NCI-H526 treated with DMSO at 0.1 percent for 48 hours (cell line): ENCODE data around the gene ANKMY1.
"Not testable (repeated sequence)": the region's sequence is repeated elsewhere in the genome, so short reads cannot be mapped to it uniquely, and the experiment has no call there.

ENCODE experiments used
- DNase-seq: peaks from one replicate; lab custom pipeline; 2025; lab: John Stamatoyannopoulos, UW

The ANKMY1 gene

GRCh38 chr2:240503375-240503774, 54.4 kb downstream of the ANKMY1 start:
- DNase-seq: no peak

GRCh38 chr2:240502430-240503121, 55.2 kb downstream of the ANKMY1 start:
- no peak for DNase-seq

DNA sequence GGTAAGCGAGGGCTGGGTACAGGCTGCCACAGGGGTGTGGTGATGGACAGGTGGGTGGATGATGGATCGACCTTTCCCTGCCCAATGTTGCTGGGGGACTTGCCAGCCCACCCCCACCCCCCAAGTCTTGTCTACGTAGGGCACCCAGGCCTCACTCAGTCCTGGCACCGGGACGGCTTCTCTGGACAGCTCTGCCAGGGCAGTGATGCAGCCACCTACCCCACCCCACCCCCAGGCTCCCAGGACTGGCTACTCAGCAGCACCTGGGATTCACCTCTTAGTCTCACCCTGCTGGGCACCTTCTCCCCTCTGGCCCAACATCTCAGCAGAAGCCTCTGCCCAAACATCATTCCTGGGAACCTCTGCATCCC, 55.7 kb downstream of the ANKMY1 start:
- no peak for DNase-seq

GRCh38 chr2:240501531-240501991, 56.2 kb downstream of the ANKMY1 start:
- no peak for DNase-seq

- no peak for DNase-seq
These were observed 57.0 kb downstream of the ANKMY1 start for GRCh38 chr2:240500561-240501423.

DNA sequence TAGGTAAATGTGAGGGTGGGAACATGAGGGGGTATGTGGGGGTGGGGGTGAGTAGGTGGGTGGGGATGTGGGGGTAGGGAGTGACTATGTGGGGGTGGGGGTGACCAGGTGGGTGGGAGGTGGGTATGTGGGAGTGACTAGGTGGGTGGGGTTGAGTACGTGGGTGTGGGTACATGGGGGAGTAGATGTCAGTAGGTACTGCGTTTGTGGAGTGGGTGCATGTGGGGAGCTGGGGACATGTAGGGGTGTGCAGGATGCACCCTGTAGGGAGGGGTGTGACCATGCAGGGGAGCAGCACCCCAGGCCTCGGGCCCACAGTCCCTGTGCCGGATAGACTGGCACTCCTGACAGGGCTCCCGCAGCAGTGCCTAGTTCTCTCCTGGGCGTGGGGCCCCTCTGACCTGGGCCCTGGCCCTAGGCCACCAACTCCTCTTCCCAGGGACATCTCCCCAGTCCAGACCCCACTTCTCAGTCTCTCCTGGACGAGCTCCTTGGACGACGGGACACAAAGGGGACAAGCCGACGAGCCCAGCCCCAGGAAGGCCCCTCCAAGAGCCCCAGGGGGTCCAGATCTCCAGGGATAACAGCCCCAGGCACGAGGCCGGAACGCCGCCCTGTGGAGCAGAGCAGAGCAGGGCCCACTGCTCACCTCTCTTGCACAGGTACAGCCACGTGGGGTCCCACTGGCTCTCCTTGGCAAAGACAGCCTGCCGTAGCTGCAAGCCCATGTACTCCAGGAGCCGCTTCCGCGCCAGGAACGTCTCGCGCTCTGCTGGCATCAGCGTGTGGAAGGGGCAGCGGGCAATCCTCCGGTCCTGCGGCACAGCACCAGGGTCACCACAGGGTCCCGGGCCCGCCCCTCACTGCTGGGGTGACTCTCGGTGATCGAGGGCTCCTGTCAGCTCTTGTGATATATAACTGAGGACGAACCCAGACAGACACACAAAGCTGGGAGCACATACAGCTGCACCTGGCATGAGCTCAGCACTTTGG, 58.2 kb downstream of the ANKMY1 start:
- DNase-seq: no peak

GRCh38 chr2:240498958-240499260, 58.9 kb downstream of the ANKMY1 start:
- no peak for DNase-seq

DNA sequence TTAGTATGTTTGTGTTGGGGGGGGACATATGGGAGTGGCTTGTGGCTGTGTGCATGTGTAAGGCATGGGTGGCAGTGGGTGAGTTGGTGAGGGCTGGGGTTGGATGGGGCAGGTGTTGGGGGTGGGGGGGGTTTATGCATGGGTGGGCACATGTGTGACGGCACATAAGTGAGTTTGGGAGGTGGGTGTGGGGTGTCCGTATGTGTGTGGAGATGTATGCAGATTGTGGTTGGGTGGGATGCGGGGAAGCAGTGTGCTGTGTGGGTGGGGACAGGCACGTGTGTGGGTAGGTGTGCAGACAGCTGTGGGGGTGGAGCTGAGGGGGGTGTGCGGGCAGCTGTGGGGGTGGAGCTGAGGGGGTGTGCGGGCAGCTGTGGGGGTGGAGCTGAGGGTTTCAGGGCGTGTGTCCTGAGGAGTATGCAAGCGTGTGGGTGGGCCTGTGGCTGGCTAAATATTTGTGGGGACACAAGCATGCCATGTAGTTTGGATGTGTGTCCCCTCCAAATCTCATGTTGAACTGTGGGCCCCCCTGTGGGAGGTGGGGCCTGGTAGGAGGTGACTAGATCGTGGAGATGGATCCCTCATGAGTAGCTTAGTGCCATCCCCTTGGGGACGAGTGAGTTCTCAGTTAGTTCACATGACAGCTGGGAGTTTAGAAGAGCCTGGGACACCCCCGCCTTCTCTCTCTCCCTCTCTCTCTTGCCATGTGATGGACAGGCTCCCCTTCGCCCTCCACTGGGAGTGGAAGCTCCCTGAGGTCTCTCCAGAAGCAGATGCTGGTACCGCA, 59.4 kb downstream of the ANKMY1 start:
- no peak for DNase-seq

DNA sequence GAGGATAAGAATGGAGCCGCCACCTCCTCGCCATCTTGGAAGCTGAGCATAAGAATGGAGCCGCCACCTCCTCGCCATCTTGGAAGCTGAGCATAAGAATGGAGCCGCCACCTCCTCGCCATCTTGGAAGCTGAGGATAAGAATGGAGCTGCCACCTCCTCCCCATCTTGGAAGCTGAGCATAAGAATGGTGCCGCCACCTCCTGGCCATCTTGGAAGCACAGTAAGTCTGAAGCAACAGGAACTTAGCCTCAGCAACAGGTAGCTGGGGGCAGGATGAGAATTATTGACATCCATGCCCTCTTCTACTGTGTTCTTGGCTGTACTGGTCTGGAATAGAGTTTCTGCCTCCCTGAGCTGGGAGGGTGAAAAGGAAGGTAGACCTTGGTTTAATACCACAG, 60.7 kb downstream of the ANKMY1 start:
- not testable (repeated sequence) for DNase-seq

DNA sequence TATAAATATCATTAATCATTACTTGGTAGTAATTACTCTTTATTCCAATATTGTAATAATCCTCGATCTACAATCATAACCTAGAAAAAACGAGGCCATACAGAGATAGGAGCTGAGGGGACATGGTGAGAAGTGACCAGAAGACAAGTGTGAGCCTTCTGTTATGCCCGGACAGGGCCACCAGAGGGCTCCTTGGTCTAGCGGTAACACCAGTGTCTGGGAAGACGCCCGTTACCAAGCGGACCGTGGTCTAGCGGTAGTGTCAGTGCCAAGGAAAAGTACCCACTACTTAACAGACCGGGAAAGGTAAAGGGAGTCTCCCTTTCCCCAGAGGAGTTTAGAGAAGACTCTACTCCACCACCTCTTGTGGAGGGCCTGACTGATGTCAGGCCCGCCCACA, 62.8 kb downstream of the ANKMY1 start:
- not testable (repeated sequence) for DNase-seq

DNA sequence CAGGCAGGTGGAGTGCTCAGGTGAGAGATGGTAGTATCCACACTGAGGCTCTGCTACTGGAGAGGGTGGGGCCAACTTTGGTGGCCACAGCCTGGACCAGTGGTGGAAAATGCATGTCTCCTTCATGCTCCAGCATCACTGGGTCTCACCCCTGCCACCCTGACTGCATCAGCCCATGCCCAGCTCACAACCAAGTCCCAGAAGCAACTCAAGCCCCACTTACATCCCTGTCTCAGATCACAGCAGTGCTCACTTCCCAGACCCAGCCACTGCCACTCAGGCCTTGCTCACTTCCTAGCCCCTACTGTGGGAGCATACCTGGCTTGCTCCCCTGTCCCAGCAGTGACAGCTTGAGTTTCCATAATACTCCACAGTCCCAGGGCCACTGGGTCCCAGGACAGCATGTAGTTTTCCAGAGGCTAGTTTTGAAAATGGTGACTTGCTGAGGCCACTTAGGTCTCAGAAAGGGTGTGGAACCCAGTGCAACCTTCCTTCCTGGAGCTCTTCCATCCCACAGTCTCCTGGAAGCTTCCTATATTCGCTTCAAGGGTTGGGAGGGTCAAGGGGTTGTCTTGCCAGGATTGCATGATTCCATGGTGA, 63.5 kb downstream of the ANKMY1 start:
- no peak for DNase-seq

- no peak for DNase-seq
These were observed 66.3 kb downstream of the ANKMY1 start for GRCh38 chr2:240491483-240491882.

DNA sequence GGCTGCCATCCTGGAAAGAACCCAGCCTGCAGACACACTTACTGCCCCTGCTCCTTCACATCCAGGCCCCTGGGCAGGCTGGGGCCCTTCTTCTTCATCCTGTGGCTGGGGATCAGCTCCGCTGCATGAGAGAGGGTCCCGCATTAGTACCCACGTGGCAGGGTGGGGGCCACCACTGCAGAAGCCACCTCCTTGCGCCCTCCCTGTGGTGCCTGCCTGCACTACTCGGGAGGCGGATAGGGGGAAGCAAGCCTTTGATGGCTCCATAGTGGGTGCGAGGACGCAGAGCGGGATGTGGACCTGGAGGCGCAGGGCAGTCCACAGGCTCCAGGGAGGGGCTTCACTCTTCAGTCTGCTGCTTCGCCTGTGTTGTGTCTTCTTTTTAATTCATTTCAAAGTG, 75.6 kb downstream of the ANKMY1 start:
- no peak for DNase-seq

DNA sequence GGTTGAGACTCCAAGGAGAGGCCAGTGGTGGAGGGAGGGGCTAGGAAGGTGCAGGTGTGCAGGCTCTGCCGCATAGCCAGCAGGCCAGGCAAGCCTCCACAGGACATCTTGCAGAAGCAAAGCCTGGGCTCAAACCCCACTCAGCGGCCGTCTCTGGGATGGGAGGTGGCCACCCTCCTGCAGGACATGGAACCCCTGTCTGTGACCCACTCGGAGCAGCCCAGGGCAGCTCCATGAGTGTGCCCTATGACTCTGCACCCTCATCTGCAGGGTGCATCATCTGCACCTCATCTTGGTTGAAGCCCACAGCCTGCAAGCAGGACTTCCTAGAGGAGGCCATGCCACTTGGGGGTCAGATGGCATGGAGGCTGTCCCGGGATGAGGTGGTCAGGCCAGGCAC, 76.1 kb downstream of the ANKMY1 start:
- no peak for DNase-seq

DNA sequence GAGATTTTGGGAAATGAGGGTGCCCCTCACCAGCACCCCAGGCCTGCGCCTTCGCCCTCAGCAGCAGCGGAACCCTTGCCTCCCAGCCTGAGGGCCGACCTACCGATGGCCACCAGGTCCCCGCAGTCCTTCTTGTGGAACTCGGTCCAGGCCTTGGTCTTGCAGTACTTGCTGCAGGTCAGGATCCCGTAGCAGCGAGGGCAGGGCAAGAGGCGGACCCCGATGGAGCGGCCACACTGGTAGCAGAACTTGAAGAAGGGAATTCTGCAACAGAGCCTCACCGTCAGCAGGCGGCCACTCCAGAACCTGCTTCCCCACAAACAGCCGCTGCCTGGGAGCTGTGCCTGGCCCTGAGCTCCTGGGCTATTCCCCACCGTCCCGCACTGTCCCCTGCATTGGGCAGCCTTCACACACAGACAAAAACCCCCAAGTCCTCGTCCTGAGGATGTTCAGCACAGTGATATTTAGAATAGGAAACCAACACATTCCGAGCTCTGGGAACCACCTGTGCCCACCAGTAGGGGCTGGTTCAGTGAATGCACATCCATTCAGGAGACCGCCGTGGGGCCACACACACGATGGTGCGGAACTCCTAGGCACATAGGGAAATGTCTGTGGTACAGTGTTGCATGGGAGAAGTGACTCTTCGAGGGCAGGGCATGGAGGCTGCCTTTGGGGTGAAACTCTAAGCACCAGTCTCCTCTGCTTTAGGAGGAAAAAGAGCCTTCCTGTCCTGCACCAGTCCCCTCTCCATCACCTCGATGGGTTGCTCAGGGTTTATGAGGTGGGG, 76.8 kb downstream of the ANKMY1 start:
- DNase-seq: no peak

- no peak for DNase-seq
These were observed 78.7 kb downstream of the ANKMY1 start for GRCh38 chr2:240479111-240479501.

- DNase-seq: no peak
These were observed 79.3 kb downstream of the ANKMY1 start for GRCh38 chr2:240478346-240479110.

GRCh38 chr2:240477916-240478315, 79.9 kb downstream of the ANKMY1 start:
- DNase-seq: no peak

DNA sequence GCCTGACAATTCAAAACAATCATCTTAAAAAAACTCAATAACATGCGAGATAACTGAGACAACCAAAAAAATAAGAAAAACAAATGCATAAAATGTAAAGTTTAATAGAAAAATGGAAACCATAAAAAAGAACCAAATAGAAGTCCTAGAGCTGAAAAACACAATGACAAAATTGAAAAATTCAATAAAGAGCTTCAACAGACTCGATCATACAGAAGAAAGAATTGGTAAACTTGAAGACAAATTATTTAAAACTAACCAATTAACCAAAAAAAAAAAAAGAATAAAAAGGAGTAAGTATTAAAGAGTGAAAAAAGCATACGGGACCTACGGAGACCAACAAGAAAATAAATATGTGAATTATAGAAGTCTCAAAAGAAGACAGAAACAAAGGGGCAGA, 84.6 kb downstream of the ANKMY1 start:
- DNase-seq: no peak
